Measurements from ENCODE around the gene ATP1B1. TPM values are rescaled to one million over a fixed set of nuclear protein-coding genes. Genes with fewer than 3 reads are reported as not detected.

ATP1B1 gene
- total and polyA plus RNA-seq, 2 of the 8 experiments (the other 6 are each of a cell fraction or from before 2014, with no cell fraction given) = 16.3 to 76.5 TPM

DNA sequence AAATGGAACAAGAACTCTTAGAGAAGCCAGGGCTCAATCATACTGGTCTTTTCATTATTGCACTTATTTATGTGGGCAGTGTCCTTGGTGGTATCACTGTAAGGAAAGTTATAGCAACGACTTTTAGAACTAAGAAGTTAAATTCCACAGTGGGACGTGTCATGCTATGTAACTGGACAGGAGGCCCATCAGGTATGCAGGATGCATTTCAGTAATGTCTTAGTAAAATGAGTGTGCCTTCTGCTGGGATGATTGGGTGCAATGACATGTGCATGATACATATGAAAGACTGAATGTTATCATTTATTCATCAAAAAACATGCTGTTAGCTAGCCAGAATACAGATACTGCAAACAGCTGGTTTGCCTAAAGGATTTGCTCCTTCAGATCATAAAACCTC lies 6.9 kb upstream of the ATP1B1 start:
- Histone ChIP-seq H3K36me3 (ENCODE audit: control insufficient read depth in 2 of 4, insufficient read depth in 4 of 4, low read length in 3 of 4) (no peaks in the 10 kb centered on the region), H3K27ac (ENCODE audit: low read depth, low read length) (no peak overlapping the region), H3K27me3 (replicated peaks in 1 of 4; ENCODE audit: control insufficient read depth in 3 of 4, extremely low read depth in 1 of 4, insufficient read depth in 3 of 4, low read length in 3 of 4) (no peaks in the 10 kb centered on the region; a peak in 2 of 7 replicates), H3K4me2 (ENCODE audit: insufficient read depth in 1 of 2, low read depth in 2 of 2, low read length in 2 of 2) (no peak overlapping the region), H3K4me1 (replicated peaks in 1 of 4; ENCODE audit: control insufficient read depth in 3 of 4, insufficient read depth in 4 of 4, low read length in 3 of 4) (peaks cover 0 to 1% (median under 1%) of the 10 kb centered on the region in 4 experiments; a peak in 2 of 7 replicates), H4K5ac (ENCODE audit: insufficient read length, low read depth, low read length) (no peak overlapping the region), H2BK15ac (ENCODE audit: low read length) (no peak overlapping the region), H3K4me3 (ENCODE audit: extremely low read depth in 1 of 4, insufficient read depth in 2 of 4, low read depth in 3 of 4, low read length in 4 of 4) (no peak overlapping the region), H3K14ac (ENCODE audit: insufficient read length) (no peak overlapping the region), H3K9ac (replicated peaks in 1 of 4; ENCODE audit: extremely low read depth in 1 of 4, low read depth in 3 of 4, low read length in 3 of 4) (no peak overlapping the region), H4K91ac (replicated peaks; ENCODE audit: insufficient read length, low read length) (no peak overlapping the region), H4K20me1 (replicated peaks in 1 of 2; ENCODE audit: control insufficient read depth in 1 of 2, insufficient read depth in 2 of 2, low read length in 2 of 2) (no peaks in the 10 kb centered on the region), H3K79me2 (ENCODE audit: control insufficient read depth in 1 of 2, insufficient read depth in 2 of 2, low read length in 2 of 2) (no peaks in the 10 kb centered on the region), H3K23me2 (ENCODE audit: low read depth, low read length) (no peaks in the 10 kb centered on the region), H3K56ac (replicated peaks; ENCODE audit: insufficient read length, low read depth, low read length) (no peak overlapping the region), H2BK5ac (ENCODE audit: low read depth, low read length) (no peak overlapping the region), H4K8ac (ENCODE audit: extremely low read depth, insufficient read depth, low read length) (no peak overlapping the region), H2BK12ac (ENCODE audit: low read depth, low read length) (no peak overlapping the region), H2BK120ac (replicated peaks; ENCODE audit: low read depth, low read length) (no peak overlapping the region), H3K4ac (replicated peaks; ENCODE audit: insufficient read length, low read depth, low read length) (no peak overlapping the region), H2BK20ac (ENCODE audit: low read length) (no peak overlapping the region), H3K9me3 (ENCODE audit: insufficient read depth in 2 of 2, low read depth in 1 of 2, low read length in 1 of 2) (no peaks in the 10 kb centered on the region), H2AFZ (ENCODE audit: low read length) (no peak overlapping the region), H2AK5ac (ENCODE audit: low read depth, low read length) (no peak overlapping the region), H3K23ac (ENCODE audit: insufficient read length) (no peak overlapping the region), H3K79me1 (ENCODE audit: low read depth, low read length) (no peaks in the 10 kb centered on the region), H3K18ac (ENCODE audit: extremely low read depth, low read length) (no peak overlapping the region)
- DNase-seq (ENCODE audit: low read depth in 1 of 2, low spot score in 2 of 2) (no peak), FAIRE-seq (no peak)
- ChIA-PET POLR2A (ENCODE audit: partially characterized antibody) (no interaction called here), CTCF (ENCODE audit: partially characterized antibody) (interaction anchor here (1.5 kb wide), 1 partner anchor 10 kb away, joined by 3 read pairs; no protein-coding TSS in a partner anchor)
- 88% methylated on average over 2 of the region's 2 CpGs; no CpG with 5 or more reads in 1 of the 2 experiments for WGBS, 2 experiments (ENCODE audit: extremely low coverage in 1 of 2, insufficient coverage in 1 of 2, insufficient read length in 1 of 2, insufficient replicate concordance in 2 of 2, low coverage in 1 of 2, low lambda C conversion rate in 2 of 2, missing lambda C conversion rate in 1 of 2)
- TF ChIP-seq TEAD4 (IDR thresholded peaks at IDR 0.05; ENCODE audit: low read depth, low read length) (no peak), CBX8 (IDR thresholded peaks at IDR 0.05; ENCODE audit: borderline replicate concordance, low read depth, low read length) (no peak), SRF (IDR thresholded peaks at IDR 0.05; ENCODE audit: low read depth, low read length) (no peak), FOSL1 (IDR thresholded peaks at IDR 0.05; ENCODE audit: insufficient read depth, low read depth, low read length) (no peak), JUN (IDR thresholded peaks at IDR 0.05; ENCODE audit: low read depth, low read length) (no peak), GTF2F1 (IDR thresholded peaks at IDR 0.05; ENCODE audit: borderline replicate concordance, low read depth, low read length) (no peak), RFX5 (IDR thresholded peaks at IDR 0.05; ENCODE audit: borderline replicate concordance, low read depth, low read length) (no peak), SIN3A (conservative IDR thresholded peaks at IDR 0.05 in 1 of 2, IDR thresholded peaks at IDR 0.05 in 1 of 2; ENCODE audit: low read depth in 1 of 2, low read length in 2 of 2) (no peak), BRCA1 (IDR thresholded peaks at IDR 0.05; ENCODE audit: low read depth, low read length) (no peak), MAFK (IDR thresholded peaks at IDR 0.05; ENCODE audit: low read depth, low read length) (no peak), SIRT6 (IDR thresholded peaks at IDR 0.05; ENCODE audit: low read length) (no peak)

Data from H1 (cell line).